SK-N-SH (cell line): ENCODE measurements around the gene TRAM2. TPM values are rescaled to one million over a fixed set of nuclear protein-coding genes. Genes with fewer than 3 reads are reported as not detected.

Source experiments
- CTCF ChIA-PET: fragments of 300-600, 350-600 bp; formaldehyde crosslinking; extraction: SDS; loops from one replicate; lab custom pipeline; 2021; lab: Yijun Ruan, JAX
- POLR2A ChIA-PET: fragments of 350-600 bp; sonication (Branson Sonifier 250); formaldehyde crosslinking; extraction: SDS; loops from one replicate; lab custom pipeline; 2020; ENCODE audit warnings: antibody characterized with exemption, inconsistent platforms; lab: Yijun Ruan, JAX
- DNase-seq: peaks from one replicate; pipeline ENCODE4 v3.0.0; 2012
- H2AFZ ChIP-seq: fragments of 200-600 bp; sonication (generic); 2 replicates; pipeline ENCODE4 v1.8.1; 2016; ENCODE audit warnings: antibody characterized with exemption, mild to moderate bottlenecking, low read depth
- H3F3A ChIP-seq: fragments of 200-600 bp; sonication (generic); replicated peaks from 2 replicates; pipeline ENCODE3; 2016; ENCODE audit warnings: antibody characterized with exemption, mild to moderate bottlenecking; ENCODE audit not compliant: insufficient read depth
- H3K27ac ChIP-seq, 2 experiments: fragments of 200-500 bp in 1 of 2; fragments of 200-600 bp in 1 of 2; sonication (Bioruptor generic) in 1 of 2; sonication (generic), shearing (Covaris generic) in 1 of 2; 2 replicates each; pipeline versions ENCODE4 v1.5.1 to v1.6.1; 2014 to 2016; ENCODE audit warnings: low read depth in 2 of 2, inconsistent platforms in 1 of 2, low read length in 1 of 2, mild to moderate bottlenecking in 1 of 2, mixed read lengths in 1 of 2
- H3K27me3 ChIP-seq: fragments of 200-600 bp; sonication (generic), shearing (Covaris generic); 2 replicates; pipeline ENCODE4 v1.6.1; 2016; ENCODE audit warnings: mixed run types; ENCODE audit not compliant: insufficient read depth
- H3K36me3 ChIP-seq, 2 experiments: fragments of 200-500 bp in 1 of 2; fragments of 200-600 bp in 1 of 2; sonication (Bioruptor generic) in 1 of 2; sonication (generic) in 1 of 2; replicated peaks in 1 of 2; 2 replicates each; pipeline versions ENCODE3 to v1.5.1; 2014 to 2016; ENCODE audit warnings: low read length in 1 of 2, mild to moderate bottlenecking in 1 of 2; ENCODE audit not compliant: insufficient read depth in 2 of 2, control insufficient read depth in 1 of 2
- H3K4me1 ChIP-seq, 2 experiments: fragments of 200-500 bp in 1 of 2; fragments of 200-600 bp in 1 of 2; sonication (Bioruptor generic) in 1 of 2; sonication (generic), shearing (Covaris generic) in 1 of 2; 2 replicates each; pipeline versions ENCODE4 v1.5.1 to v1.6.1; 2014 to 2016; ENCODE audit warnings: low read depth in 1 of 2, low read length in 1 of 2, mixed run types in 1 of 2; ENCODE audit not compliant: insufficient read depth in 2 of 2, control insufficient read depth in 1 of 2
- H3K4me2 ChIP-seq: fragments of 200-600 bp; sonication (generic), shearing (Covaris generic); 2 replicates; pipeline ENCODE4 v1.6.1; 2017; ENCODE audit warnings: mixed run types
- H3K4me3 ChIP-seq, 2 experiments: fragments of 200-500 bp in 1 of 2; fragments of 200-600 bp in 1 of 2; sonication (Bioruptor generic) in 1 of 2; sonication (generic), shearing (Covaris generic) in 1 of 2; 2 replicates each; pipeline versions ENCODE4 v1.5.1 to v1.8.1; 2014 to 2016; ENCODE audit warnings: low read depth in 2 of 2, inconsistent platforms in 1 of 2, low read length in 1 of 2, mild to moderate bottlenecking in 1 of 2, mixed read lengths in 1 of 2, moderate library complexity in 1 of 2
- H3K79me2 ChIP-seq: fragments of 200-600 bp; sonication (generic); 2 replicates; pipeline ENCODE4 v1.8.1; 2017; ENCODE audit warnings: mild to moderate bottlenecking; ENCODE audit not compliant: insufficient read depth
- H3K9ac ChIP-seq: fragments of 200-600 bp; sonication (generic); 2 replicates; pipeline ENCODE4 v1.6.1; 2017; ENCODE audit warnings: mixed run types
- H3K9me2 ChIP-seq: fragments of 200-600 bp; sonication (generic); 2 replicates; pipeline ENCODE4 v1.6.1; 2017; ENCODE audit warnings: mixed run types
- H3K9me3 ChIP-seq: fragments of 200-600 bp; sonication (generic); 2 replicates; pipeline ENCODE4 v1.6.1; 2017; ENCODE audit warnings: mixed run types, mild to moderate bottlenecking, moderate library complexity
- H4K20me1 ChIP-seq: fragments of 200-600 bp; sonication (generic); 2 replicates; pipeline ENCODE4 v1.6.1; 2017; ENCODE audit warnings: mild to moderate bottlenecking, mixed run types; ENCODE audit not compliant: insufficient read depth
- CHD2 ChIP-seq: fragments of 150-350 bp; IDR thresholded peaks from 2 replicates; pipeline ENCODE4 v1.6.1; 2018; ENCODE audit warnings: low read length; ENCODE audit not compliant: partially characterized antibody
- CTCF ChIP-seq: fragments of 200-600 bp; sonication (generic); IDR thresholded peaks from 2 replicates; pipeline ENCODE4 v1.6.1; 2017; ENCODE audit warnings: antibody characterized with exemption, mild to moderate bottlenecking, moderate library complexity
- EP300 ChIP-seq, 2 experiments: IDR thresholded peaks; 2 replicates each; pipeline versions ENCODE4 v1.4.0 to v1.6.1; 2012; ENCODE audit warnings: borderline replicate concordance in 1 of 2, low read depth in 1 of 2, low read length in 1 of 2
- EZH2phosphoT487 ChIP-seq: fragments of 200-600 bp; sonication (generic); IDR thresholded peaks from 2 replicates; pipeline ENCODE4 v1.6.1; 2017; ENCODE audit warnings: low read depth, mixed run types, mild to moderate bottlenecking, antibody characterized with exemption, moderate library complexity, borderline replicate concordance
- FOSL2 ChIP-seq: IDR thresholded peaks from 2 replicates; pipeline ENCODE4 v1.4.0; 2012; ENCODE audit warnings: low read depth, mild to moderate bottlenecking, moderate library complexity, borderline replicate concordance
- FOXJ3 ChIP-seq: sonication (generic); formaldehyde crosslinking; IDR thresholded peaks from 2 replicates; pipeline ENCODE4 v1.5.1; 2020; ENCODE audit warnings: mild to moderate bottlenecking, missing genetic modification reagents
- GABPA ChIP-seq: IDR thresholded peaks from 2 replicates; pipeline ENCODE4 v1.4.0; 2012; ENCODE audit warnings: low read depth, mild to moderate bottlenecking
- JUND ChIP-seq: IDR thresholded peaks from 2 replicates; pipeline ENCODE4 v1.4.0; 2012
- MAX ChIP-seq: IDR thresholded peaks from 2 replicates; pipeline ENCODE4 v1.4.0; 2012; ENCODE audit warnings: low read depth
- MEF2A ChIP-seq: IDR thresholded peaks from 2 replicates; pipeline ENCODE4 v1.4.0; 2012; ENCODE audit warnings: low read depth, borderline replicate concordance
- NFIC ChIP-seq: IDR thresholded peaks from 2 replicates; pipeline ENCODE4 v1.4.0; 2012; ENCODE audit warnings: borderline replicate concordance
- NRF1 ChIP-seq: IDR thresholded peaks from 2 replicates; pipeline ENCODE4 v1.6.1; 2012; ENCODE audit warnings: low read depth, mild to moderate bottlenecking, low read length
- PBX3 ChIP-seq: IDR thresholded peaks from 2 replicates; pipeline ENCODE4; 2012
- RCOR1 ChIP-seq: fragments of 150-350 bp; IDR thresholded peaks from 2 replicates; pipeline ENCODE4 v1.6.1; 2017; ENCODE audit warnings: antibody characterized with exemption, low read length
- RFX5 ChIP-seq: IDR thresholded peaks from 2 replicates; pipeline ENCODE4 v1.6.1; 2012; ENCODE audit warnings: mild to moderate bottlenecking, improper control_type of control experiment, low read length
- RXRA ChIP-seq: IDR thresholded peaks from 2 replicates; pipeline ENCODE4 v1.4.0; 2012; ENCODE audit warnings: low read depth, mild to moderate bottlenecking, borderline replicate concordance
- SIN3A ChIP-seq: IDR thresholded peaks from 2 replicates; pipeline ENCODE4 v1.6.1; 2012; ENCODE audit warnings: low read depth, mild to moderate bottlenecking, low read length, moderate library complexity, borderline replicate concordance
- SMC3 ChIP-seq: IDR thresholded peaks from 2 replicates; pipeline ENCODE4 v1.6.1; 2012; ENCODE audit warnings: low read depth, low read length, improper control_type of control experiment
- TEAD4 ChIP-seq: IDR thresholded peaks from 2 replicates; pipeline ENCODE4 v1.4.0; 2012; ENCODE audit warnings: mild to moderate bottlenecking, borderline replicate concordance; ENCODE audit not compliant: insufficient read depth
- YY1 ChIP-seq: IDR thresholded peaks from 2 replicates; pipeline ENCODE4 v1.4.0; 2012; ENCODE audit warnings: low read depth, mild to moderate bottlenecking
- WGBS: methylation state at CpG from one replicate; pipeline ENCODE4 v1.1.6; 2017; ENCODE audit warnings: low lambda C conversion rate; 5-methylcytosine and 5-hydroxymethylcytosine counted together
- polyA plus RNA-seq, 3 experiments: library from polyadenylated mRNA; depleted of rRNA; stranded (reverse); fragments of >200 nt; gene quantifications; 2 replicates each; pipeline ENCODE4 v1.2.3, GENCODE V29; 2012

TRAM2 gene
- polyA plus RNA-seq, 1 of the 3 experiments (the other 2 are of a cell fraction) = 26.4 TPM

- no peak for DNase-seq
- Histone ChIP-seq H3K4me2 (no peak overlapping the region), H3K9ac (no peak overlapping the region; the same call in 1 of the 2 replicates)
- TF ChIP-seq FOXJ3 (CRISPR knock-in tag) (no peak), FOSL2 (no peak), CHD2 (no peak), NFIC (no peak), EP300 (IDR thresholded peaks at IDR 0.05; ENCODE audit: borderline replicate concordance in 1 of 2, low read depth in 1 of 2, low read length in 1 of 2) (no peak), SMC3 (no peak), EZH2phosphoT487 (no peak), GABPA (no peak), RCOR1 (no peak), NRF1 (no peak), SIN3A (no peak), YY1 (no peak)
- TF ChIP-seq, all 33 proteins: peak for 0
- Histone ChIP-seq H3K4me3 (no peak overlapping the region), H3K27ac (peak overlapping the region; percentile 86 to 97), H3K79me2 (no peaks in the 10 kb centered on the region), H2AFZ (peak overlapping the region; percentile 81; the same call in 1 of the 2 replicates), H3K36me3 (no peaks in the 10 kb centered on the region), H3F3A (peaks cover 53% of the 10 kb centered on the region), H3K27me3 (no peaks in the 10 kb centered on the region), H3K9me3 (no peaks in the 10 kb centered on the region), H4K20me1 (no peaks in the 10 kb centered on the region), H3K4me1 (peaks cover 49 to 53% of the 10 kb centered on the region in 2 experiments), H3K9me2 (no peaks in the 10 kb centered on the region)
- WGBS = 77% methylated on average over 2 of the region's 2 CpGs
- ChIA-PET CTCF (interaction anchor here (0.7 to 7.5 kb wide), 30 partner anchors 8 to 898 kb away, joined by 3 to 86 read pairs (median 6); partner anchors contain the start of genes EFHC1 and TRAM2), POLR2A (interaction anchor here (1.3 kb wide), 1 partner anchor 180 kb away, joined by 4 read pairs; no protein-coding TSS in a partner anchor)
Measured at GRCh38 chr6:52598824-52599190, 21.9 kb upstream of the TRAM2 start.

GRCh38 chr6:52598123-52598823, 21.4 kb upstream of the TRAM2 start:
- peak overlapping the region; percentile 81 for H2AFZ ChIP-seq
- H3F3A ChIP-seq = peaks cover 50% of the 10 kb centered on the region
- ChIA-PET CTCF (interaction anchor here (0.6 to 7.5 kb wide), 40 partner anchors 9 to 898 kb away, joined by 3 to 86 read pairs (median 4); partner anchors contain the start of genes EFHC1 and TRAM2), POLR2A (interaction anchor here (1.3 kb wide), 1 partner anchor 179 kb away, joined by 4 read pairs; no protein-coding TSS in a partner anchor)
- peak overlapping the region; percentile 5; the same call in 1 of the 2 replicates for H3K4me2 ChIP-seq
- H3K36me3 ChIP-seq = no peaks in the 10 kb centered on the region
- no peaks in the 10 kb centered on the region for H3K9me3 ChIP-seq
- H3K9ac ChIP-seq = peak overlapping the region; percentile 15
- H3K4me3 ChIP-seq = peak overlapping the region; percentile 17 to 34; a peak in 2 of 4 replicates
- peak; percentile 74 for DNase-seq
- no peaks in the 10 kb centered on the region for H3K27me3 ChIP-seq
- WGBS = 8% methylated on average over 9 of the region's 12 CpGs
- peak overlapping the region; percentile 86 to 97 for H3K27ac ChIP-seq
- H3K79me2 ChIP-seq = no peaks in the 10 kb centered on the region
- H4K20me1 ChIP-seq = no peaks in the 10 kb centered on the region
- H3K4me1 ChIP-seq = peaks cover 47 to 49% of the 10 kb centered on the region in 2 experiments
- no peaks in the 10 kb centered on the region for H3K9me2 ChIP-seq
- TF ChIP-seq PBX3 (no peak), RFX5 (no peak; the same call in 1 of the 2 replicates), GABPA (no peak), JUND (no peak), SIN3A (peak; percentile 40; the same call in 1 of the 2 replicates), RXRA (no peak), EP300 (IDR thresholded peaks at IDR 0.05; ENCODE audit: borderline replicate concordance in 1 of 2, low read depth in 1 of 2, low read length in 1 of 2) (peak in 1 of 2 experiments; percentile 58; a peak in 2 of 4 replicates), YY1 (no peak), TEAD4 (no peak), MAX (no peak), NFIC (no peak), MEF2A (no peak), CTCF (peak; percentile 80)
